Raji (cell line): ENCODE measurements around the gene SYF2.
"Not testable (repeated sequence)": the region's sequence is repeated elsewhere in the genome, so short reads cannot be mapped to it uniquely, and the experiment has no call there.

Source experiments
- POLR2A ChIP-seq: IDR thresholded peaks from 2 replicates; pipeline ENCODE4 v1.6.1; 2011; ENCODE audit warnings: low read depth, low read length, control low read depth; ENCODE audit not compliant: insufficient read depth

SYF2 gene

DNA sequence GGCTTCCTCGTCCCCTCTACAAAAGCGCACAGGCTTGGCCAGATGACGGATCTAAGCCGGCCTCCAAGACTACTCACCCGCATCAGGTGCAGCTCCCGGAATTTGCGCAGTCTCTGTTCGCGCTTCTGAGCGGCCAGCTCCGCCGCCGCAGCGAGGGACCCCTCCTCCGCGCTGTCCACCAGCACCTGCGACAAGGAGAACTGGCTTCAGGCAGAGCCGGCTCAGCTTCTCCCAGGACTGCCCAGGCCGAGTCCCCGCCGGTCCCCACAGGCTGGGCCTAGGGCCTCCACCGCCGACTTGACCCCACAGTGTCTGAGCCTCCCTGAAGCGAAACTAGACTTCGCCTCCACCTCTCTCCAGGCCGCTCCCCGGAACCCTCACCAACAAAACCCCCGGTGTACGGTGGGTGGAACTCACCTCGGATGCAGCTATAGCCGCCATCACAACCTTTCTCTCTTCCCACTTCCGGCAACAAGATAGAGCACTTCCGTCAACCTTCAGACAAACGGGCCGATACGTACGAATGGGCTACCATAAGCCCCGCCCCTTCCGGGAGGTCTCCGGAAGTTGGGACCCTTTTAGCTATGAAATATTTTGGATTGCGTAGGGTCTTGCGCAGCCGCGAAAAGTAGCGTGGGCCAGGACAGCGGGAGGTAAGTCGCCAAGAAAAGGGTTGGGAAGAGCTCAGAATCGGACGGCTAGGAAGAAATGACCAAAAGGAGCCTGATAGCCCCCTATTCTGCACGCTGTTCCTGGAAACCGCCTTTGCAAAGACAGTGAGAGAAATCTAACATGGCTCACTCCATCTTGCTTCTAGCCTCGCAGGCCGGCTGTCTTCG, at the start of gene SYF2:
Gene SYF2 (minus strand): TSS at position 476 of the 839 bp plus-strand sequence. CDS start 35 bp downstream, at position 441.
- TF ChIP-seq POLR2A: peak; percentile 80

DNA sequence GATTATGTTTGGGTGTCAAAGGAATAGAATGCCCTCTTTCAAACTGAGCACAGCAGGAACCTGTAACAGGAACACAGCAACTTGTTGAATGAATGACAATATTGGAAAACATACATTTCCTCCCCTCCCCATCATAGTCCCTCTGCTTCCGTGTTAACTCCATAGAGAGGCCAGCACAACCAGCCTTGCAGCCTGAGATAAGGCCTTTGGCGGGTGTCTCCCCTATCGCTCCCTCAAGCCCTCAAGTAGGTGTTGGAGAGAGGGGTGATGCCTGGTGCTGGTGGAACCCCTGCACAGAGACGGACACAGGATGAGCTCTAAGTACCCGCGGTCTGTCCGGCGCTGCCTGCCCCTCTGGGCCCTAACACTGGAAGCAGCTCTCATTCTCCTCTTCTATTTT, 39.9 kb upstream of the SYF2 start, which contains the start of gene RHD:
Gene RHD (plus strand): TSS at position 272 of the 400 bp plus-strand sequence. CDS start 39 bp downstream, at position 311.
- TF ChIP-seq POLR2A: not testable (repeated sequence)

DNA sequence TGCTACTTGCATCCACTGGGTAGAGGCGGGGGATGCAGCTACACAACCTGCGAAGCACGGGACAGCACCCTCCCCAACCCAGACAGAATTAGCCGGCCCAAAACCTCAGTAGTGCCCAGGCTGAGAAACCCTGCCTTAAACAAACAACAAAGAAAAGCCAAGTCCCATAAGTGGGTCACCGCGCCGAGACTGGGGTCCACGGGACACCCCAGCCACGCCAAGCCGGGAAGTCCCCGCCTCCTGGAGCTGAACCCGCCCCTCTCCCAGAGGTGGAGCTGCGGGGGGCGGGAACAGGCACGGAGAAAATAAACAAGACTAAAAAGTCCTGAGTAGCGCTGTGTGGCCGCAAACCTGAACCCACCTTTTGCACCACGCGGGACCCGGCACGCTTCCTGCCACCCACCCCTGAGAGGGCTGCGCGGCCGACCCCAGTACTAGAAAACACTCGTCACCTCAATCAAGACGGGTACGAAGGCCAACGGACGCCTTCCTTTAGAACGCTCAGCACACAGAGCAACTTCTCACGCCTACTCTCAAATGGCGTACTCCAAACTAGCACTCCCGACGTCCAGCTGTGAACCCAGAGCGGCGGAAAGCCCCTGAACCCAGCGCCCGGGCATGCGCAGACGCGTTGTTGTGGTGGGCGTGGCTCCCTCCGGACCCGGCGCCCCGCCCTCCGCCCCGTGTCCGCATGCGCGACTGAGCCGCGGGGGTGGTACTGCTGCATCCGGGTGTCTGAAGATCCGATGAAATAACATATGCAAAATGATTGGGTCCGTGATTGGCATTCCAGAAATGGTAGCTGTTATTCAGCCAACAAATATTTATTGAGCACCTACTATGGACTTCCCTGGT, 35.2 kb upstream of the SYF2 start:
- TF ChIP-seq POLR2A: peak; percentile 66

DNA sequence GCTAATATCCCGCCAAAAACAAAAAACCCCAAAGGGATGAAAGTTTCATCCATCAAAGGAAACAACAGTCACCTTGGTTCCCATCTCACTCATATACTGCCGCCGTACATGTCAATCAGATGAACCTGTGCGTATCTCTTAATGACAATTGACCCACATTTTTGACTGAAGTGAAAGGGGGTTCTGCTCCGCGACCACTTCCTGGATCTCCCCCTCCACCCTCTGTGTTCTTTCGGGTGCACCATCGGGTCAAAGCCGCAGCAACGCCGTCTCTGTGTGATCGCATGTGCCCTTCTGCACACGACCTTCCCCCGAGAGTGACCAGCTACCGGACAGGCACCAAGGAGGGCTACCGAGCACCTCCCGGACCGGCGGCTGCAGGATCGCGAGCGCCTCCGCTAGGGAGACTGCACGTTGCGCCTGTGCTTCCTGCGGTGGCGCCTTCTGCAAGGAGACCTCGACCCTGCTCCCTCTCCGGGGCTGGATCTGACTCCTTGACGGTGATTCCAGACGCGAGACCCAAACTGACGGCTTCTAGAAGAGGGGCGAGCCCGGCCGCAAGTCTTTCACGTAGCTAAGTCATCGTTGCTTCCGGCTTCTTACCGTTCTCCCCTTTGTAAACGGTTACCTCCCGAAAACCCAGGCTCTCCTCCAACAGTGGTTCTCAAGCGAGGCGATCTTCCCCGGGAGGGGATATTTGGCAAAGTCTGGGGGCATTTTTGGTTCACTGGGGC, 34.4 kb upstream of the SYF2 start:
- TF ChIP-seq POLR2A: peak; percentile 32; the same call in 1 of the 2 replicates

DNA sequence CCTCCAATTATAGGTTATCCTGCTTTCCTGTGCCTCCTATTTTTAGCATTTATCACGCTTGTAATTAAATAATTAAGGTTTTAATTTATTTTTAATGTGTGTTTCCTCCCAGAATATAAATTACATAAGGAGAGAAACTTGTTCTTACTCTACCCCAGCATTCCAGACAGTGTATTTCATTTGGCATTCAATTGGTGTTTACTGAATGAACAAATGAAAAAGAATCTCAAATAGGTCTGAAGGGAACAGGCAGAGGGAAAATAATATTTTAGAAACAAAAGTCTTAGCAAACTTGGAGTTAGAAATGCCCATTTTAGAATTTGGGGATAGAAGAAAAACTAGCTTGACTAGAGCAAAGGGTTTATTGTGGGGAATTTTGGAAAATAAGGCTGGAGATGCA, 24.9 kb upstream of the SYF2 start:
- no peak for TF ChIP-seq POLR2A

DNA sequence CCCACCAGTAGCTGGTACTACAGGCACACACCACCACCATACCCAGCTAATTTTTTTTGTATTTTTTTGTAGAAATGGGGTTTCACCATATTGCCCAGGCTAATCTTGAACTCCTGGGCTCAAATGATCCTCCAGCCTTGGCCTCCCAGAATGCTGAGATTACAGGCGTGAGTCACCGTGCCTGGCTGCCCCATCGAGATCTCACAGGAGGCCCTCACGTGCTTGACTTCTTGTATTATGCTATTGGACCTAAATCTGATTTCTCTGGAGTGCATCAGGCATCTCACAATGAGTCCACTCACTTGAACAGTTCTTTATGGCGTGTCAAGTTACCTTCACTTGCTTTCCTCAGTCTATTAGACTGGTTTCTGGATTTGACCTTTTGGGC, 24.3 kb upstream of the SYF2 start:
- no peak for TF ChIP-seq POLR2A

DNA sequence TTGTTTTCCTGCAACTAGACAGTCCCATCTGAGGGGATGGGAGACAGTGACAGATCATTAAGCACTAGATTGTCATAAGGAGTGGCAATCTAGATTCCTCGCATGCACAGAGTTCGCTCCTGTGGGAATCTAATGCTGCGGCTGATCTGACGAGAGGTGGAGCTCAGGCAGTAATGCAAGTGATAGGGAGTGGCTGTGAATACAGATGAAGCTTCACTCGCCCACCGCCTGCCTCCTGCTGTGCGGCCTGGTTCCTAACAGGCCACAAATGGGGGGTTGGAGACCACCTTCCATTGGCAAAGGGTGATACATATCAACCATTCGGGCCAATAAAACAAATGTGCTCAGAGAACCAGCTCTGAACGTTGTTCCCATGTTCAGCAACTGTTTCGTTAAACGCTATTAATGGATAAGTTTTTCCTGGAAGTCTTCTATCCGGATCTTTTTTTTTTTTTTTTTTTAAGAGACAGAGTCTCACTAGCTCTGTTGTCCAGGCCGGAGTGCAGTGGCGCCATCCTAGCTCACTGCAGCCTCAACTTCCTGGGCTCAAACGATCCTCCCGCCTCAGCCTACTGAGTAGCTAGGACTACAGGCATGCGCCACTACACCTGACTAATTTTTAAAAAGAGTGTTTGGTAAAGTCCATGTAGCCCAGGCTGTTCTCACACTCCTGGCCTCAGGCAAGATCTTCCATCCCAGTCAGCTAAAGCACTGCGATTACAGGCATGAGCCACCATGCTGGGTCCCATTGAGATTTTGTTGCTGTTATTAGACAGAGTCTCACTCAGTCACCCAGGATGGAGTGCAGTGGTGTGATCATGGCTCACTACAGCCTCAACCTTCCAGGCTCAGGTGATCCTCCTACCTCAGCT, 23.6 kb upstream of the SYF2 start:
- no peak for TF ChIP-seq POLR2A

DNA sequence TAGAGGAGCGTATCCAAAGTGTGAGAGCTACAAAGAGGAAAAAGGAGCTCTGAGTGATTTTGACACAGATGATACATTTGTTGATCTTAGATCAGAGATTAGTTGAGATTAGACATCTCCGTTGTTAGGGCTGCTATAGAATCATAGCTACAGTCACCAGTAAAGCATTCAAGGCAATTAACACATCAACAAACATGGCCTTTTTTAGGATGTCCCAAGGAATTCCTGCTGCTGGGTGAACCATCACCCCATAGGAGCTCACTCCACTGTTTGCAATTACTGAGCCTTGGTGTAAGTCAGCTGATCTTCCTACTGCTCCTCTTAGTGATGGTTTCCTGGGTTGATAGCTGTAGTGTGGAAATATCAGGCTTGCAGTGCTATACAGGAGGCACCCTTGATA, 21.6 kb upstream of the SYF2 start:
- TF ChIP-seq POLR2A: no peak

DNA sequence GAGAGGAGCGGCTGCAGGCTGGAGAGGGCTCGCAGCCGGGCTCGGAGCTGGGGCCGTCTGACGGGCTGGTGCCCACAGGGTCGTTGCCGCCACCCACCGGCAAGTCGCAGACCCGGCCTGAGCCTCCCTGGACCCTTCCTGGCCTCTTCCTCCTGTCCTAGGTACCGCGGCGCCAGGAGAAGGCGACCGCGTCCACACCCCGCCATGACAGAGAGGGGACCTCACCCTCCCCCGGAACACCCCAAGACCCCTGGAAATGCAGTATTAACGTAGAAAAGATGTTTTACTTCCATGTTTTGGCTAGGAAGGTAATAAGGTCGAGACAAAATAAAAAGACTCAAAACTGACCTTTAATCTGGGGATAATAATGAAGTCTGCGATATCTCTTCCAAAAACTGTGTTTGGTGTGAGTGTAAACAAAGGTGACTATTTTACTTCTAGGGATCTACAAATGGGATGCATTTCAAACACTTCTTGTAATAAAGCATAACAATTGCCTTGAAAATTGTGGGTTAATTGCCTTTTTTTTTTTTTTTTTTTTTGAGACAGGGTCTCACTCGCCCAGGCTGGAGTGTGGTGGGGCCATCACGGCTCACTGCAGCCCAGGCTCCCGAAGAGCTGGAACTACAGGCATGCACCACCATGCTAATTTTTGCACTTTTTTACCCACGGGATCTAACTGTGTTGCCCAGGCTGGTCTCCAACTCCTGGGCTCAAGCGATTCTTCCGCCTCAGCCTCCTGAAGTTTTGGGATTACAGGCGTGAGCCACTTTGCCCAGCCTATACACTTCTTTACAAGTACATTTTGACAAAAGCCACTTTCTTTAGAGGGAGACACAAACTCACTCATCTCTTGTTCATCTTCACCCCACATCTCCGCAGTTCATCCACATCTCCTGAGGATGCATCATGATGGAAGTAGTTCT, 15.8 kb upstream of the SYF2 start:
- no peak for TF ChIP-seq POLR2A

DNA sequence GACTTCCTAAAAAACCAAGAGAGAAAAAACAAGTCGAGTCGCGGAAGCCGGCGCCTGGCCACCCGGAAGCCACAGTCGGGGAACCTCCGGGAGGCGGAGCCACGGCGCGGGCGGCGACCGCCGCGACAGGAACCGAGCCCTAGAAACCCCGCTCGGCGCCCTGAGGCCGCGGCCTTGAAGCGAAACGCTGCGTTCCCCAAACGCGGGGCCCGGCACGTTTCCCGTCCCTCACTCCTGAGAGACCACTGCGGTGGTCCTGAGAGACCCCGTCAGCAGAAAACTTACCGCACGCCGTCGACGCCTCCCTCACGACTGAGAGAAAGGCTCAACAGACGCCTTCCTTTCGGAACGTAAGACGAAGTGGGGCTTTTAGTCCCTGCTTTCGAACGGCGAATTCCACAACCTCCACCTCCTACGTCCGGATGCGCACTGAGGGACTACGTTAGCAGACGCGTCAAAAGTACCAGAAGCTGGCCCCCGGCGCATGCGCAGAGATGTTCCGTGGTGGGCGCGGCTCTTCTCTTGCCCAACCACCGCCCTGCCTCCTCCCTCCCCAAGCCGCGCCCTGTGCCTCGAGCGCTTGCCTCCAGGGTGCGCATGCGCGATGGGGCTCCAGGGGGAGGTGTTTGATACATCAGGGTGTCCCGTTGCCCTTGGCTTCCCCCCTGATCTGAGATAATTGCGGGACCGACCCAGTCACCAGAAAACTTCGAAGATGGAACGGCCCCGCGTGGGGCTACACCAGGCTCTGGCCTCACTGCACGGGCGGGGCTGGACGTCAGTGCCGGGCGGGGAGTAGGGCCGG, 14.9 kb upstream of the SYF2 start, which contains the start of gene RSRP1:
Gene RSRP1 (minus strand): TSS at position 431 of the 805 bp plus-strand sequence. CDS start 491 bp downstream, outside the sequence.
- peak; percentile 100 for TF ChIP-seq POLR2A

DNA sequence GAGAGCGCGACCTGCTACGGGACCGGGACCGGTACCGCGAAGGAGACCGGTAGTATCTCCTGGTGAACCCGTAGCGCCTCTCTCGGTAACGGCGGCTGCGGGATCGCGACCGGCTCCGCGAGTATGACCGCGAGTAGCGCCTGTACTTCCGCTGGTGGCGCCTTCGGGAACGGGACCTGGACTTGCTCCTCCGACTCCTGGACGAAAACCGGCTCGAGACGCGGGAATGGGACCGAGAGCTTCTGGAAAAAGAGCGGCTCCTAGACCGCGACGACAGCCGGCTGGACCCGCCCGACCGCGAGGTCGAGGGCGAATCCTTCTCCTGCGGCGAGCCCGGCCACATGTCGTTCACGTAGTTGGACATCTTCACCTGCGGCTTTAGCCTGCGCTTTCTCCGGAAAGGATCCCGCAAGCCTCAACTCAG, 14.3 kb upstream of the SYF2 start:
- no peak for TF ChIP-seq POLR2A

DNA sequence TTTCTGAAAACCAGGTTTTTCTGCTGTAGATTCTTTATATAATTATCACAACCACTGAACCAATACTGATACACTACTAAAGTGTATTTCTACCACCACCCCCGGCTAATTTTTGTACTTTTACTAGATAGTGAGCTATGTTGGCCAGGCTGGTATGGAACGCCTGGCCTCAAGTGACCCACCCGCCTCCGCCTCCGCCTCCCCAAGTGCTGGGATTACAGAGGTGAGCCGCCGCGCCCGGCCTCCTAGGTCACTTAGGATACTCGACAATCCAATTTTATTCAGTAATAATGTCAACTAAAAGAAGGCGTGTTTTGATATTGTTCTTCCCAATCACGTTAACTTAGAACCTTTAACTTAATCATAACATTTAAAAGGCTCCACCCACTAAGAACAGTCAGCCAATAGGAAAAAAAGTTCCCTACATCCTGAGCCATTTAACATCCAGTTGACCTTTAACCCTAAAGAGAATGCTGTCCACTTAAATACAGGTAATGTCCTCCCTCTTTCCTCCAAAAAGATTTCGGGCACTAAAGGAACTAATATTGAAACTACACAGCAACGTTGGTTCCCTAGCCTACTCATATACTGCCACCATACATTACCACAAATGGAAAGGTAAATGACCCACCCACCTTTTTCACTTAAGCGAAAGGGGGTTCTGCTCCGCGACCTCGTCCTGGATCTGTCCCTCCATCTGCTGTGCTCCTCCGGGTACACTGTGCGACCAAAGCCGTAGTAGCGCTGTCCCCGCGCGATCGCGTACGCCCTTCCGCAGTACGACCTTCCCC, 13.7 kb upstream of the SYF2 start:
- TF ChIP-seq POLR2A: no peak

DNA sequence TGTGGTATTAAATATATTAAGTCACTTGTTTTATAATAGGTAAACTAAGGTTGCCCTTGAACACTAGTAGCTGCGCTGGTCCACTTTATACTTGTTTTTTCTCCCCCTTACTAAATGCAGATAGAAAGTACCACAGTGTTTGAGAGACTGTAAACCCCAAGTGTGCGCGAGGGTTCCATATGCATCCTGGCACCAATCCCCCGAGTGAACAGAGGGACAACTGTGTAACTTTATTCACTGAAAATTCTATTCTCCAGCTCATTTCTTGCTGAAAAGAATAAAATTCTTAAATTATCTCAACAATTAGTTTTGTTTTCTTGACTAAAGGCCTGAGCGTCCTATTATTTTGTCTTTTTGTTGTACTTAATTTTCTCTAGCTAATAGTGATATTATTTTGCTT, 13.1 kb upstream of the SYF2 start:
- no peak for TF ChIP-seq POLR2A
